GM12878 (cell line): Measurements from ENCODE around the gene YIF1A. TPM values are rescaled to one million over a fixed set of nuclear protein-coding genes. Genes with fewer than 3 reads are reported as not detected.

ENCODE experiments used
- ATAC-seq: fragments of 200-7000 bp; cut with Tn5 transposase; 3 replicates; pipeline ENCODE4 v1.9.1; 2020; ENCODE audit warnings: mild to moderate bottlenecking, moderate library complexity
- BruUV-seq: library from RNA; stranded (reverse); fragments of 400-500 nt; replicated peaks from 2 replicates; lab custom pipeline; 2021; lab: Mats Ljungman, UMichigan
- CTCF ChIA-PET: fragments of 300-600 bp; sonication (Branson Sonifier 250); formaldehyde crosslinking; extraction: SDS; loops from one replicate; lab custom pipeline; 2021; ENCODE audit warnings: inconsistent platforms; lab: Yijun Ruan, JAX
- POLR2A ChIA-PET: fragments of 350-600 bp; formaldehyde crosslinking; extraction: SDS; loops from one replicate; lab custom pipeline; 2021; ENCODE audit warnings: inconsistent platforms; lab: Charles Lee
- RAD21 ChIA-PET: fragments of 300-600 bp; sonication (Branson Sonifier 250); formaldehyde crosslinking; loops from one replicate; lab custom pipeline; 2023; ENCODE audit warnings: antibody characterized with exemption; ENCODE audit not compliant: unreplicated experiment; lab: Charles Lee
- SMC1A ChIA-PET: fragments of 300-600 bp; sonication (Branson Sonifier 250); formaldehyde crosslinking; loops from one replicate; lab custom pipeline; 2023; ENCODE audit not compliant: unreplicated experiment, uncharacterized antibody; lab: Charles Lee
- DNase-seq: peaks from one replicate; pipeline ENCODE4 v3.0.0-alpha.2; 2011; ENCODE audit warnings: low read depth, low spot score
- FAIRE-seq: peaks from 3 replicates; lab custom pipeline; 2011; peaks lifted over from hg19 to GRCh38; lab: Jason Lieb, UNC
- H2AFZ ChIP-seq: 2 replicates; pipeline ENCODE4 v1.6.0; 2011; ENCODE audit warnings: low read depth, low read length, control low read depth; ENCODE audit not compliant: control insufficient read depth
- H3K27ac ChIP-seq: 2 replicates; pipeline ENCODE4 v1.5.1; 2011; ENCODE audit warnings: control low read depth; ENCODE audit not compliant: control insufficient read depth, insufficient read depth
- H3K27me3 ChIP-seq, 2 experiments: replicated peaks in 1 of 2; 2 replicates each; pipeline versions ENCODE4 v1.6.0 to v1.6.1; 2011; ENCODE audit warnings: low read length in 1 of 2; ENCODE audit not compliant: control insufficient read depth in 2 of 2, insufficient read depth in 2 of 2
- H3K36me3 ChIP-seq, 2 experiments: 2 replicates each; pipeline ENCODE4 v1.5.1; 2011; ENCODE audit warnings: low read length in 1 of 2; ENCODE audit not compliant: control insufficient read depth in 2 of 2, insufficient read depth in 2 of 2
- H3K4me1 ChIP-seq: 2 replicates; pipeline ENCODE4 v1.6.1; 2011; ENCODE audit warnings: mild to moderate bottlenecking, low read length, moderate library complexity, mixed read lengths; ENCODE audit not compliant: control insufficient read depth, insufficient read depth
- H3K4me2 ChIP-seq: 2 replicates; pipeline ENCODE4 v1.6.0; 2011; ENCODE audit warnings: control low read depth; ENCODE audit not compliant: control insufficient read depth, insufficient read depth
- H3K4me3 ChIP-seq: fragments of 200-600 bp; sonication (generic); 2 replicates; pipeline ENCODE4 v1.5.1; 2016
- H3K79me2 ChIP-seq: 2 replicates; pipeline ENCODE4 v1.6.0; 2011; ENCODE audit warnings: low read length; ENCODE audit not compliant: control insufficient read depth, insufficient read depth
- H3K9ac ChIP-seq: 2 replicates; pipeline ENCODE4 v1.8.0; 2011; ENCODE audit warnings: low read length, control low read depth, mixed read lengths; ENCODE audit not compliant: control insufficient read depth, insufficient read depth
- H3K9me3 ChIP-seq: replicated peaks from 3 replicates; pipeline ENCODE4 v1.5.1; 2011; ENCODE audit warnings: mild to moderate bottlenecking, low read length; ENCODE audit not compliant: control insufficient read depth, insufficient read depth
- H4K20me1 ChIP-seq: 2 replicates; pipeline ENCODE4 v1.6.0; 2011; ENCODE audit not compliant: control insufficient read depth, insufficient read depth
- BCLAF1 ChIP-seq: fragments of 450-650 bp; IDR thresholded peaks from 2 replicates; pipeline ENCODE4 v1.6.1; 2017; ENCODE audit warnings: antibody characterized with exemption, mild to moderate bottlenecking, moderate library complexity
- BMI1 ChIP-seq: fragments of 450-650 bp; IDR thresholded peaks from 2 replicates; pipeline ENCODE4 v1.6.1; 2016; ENCODE audit warnings: mild to moderate bottlenecking, moderate library complexity, borderline replicate concordance
- KLF5 ChIP-seq: fragments of 450-650 bp; IDR thresholded peaks from 2 replicates; pipeline ENCODE4 v1.6.1; 2014; ENCODE audit warnings: mild to moderate bottlenecking; ENCODE audit not compliant: partially characterized antibody
- POLR2AphosphoS5 ChIP-seq: IDR thresholded peaks from 2 replicates; pipeline ENCODE4 v1.6.1; 2011; ENCODE audit warnings: mild to moderate bottlenecking, low read length, inconsistent platforms
- RELA ChIP-seq: fragments of 450-650 bp; IDR thresholded peaks from 2 replicates; pipeline ENCODE4 v1.8.0; 2014; ENCODE audit warnings: borderline replicate concordance; ENCODE audit not compliant: partially characterized antibody
- ZNF384 ChIP-seq: IDR thresholded peaks from 2 replicates; pipeline ENCODE4 v1.6.1; 2012; ENCODE audit warnings: low read depth, mild to moderate bottlenecking, low read length, improper control_type of control experiment, borderline replicate concordance
- ZSCAN29 ChIP-seq: fragments of 450-650 bp; IDR thresholded peaks from 2 replicates; pipeline ENCODE4 v1.6.1; 2017; ENCODE audit warnings: mild to moderate bottlenecking, moderate library complexity
- WGBS: methylation state at CpG from one replicate; pipeline ENCODE4 v1.1.6; 2016; ENCODE audit warnings: low lambda C conversion rate; ENCODE audit not compliant: insufficient replicate concordance, insufficient coverage; ENCODE audit errors: missing lambda C conversion rate; 5-methylcytosine and 5-hydroxymethylcytosine counted together
- in situ Hi-C: fragments of 300-500 bp; cut with MboI; formaldehyde crosslinking; loops from 9 replicates; pipeline ENCODE4 v1.14.3; 2018; ENCODE audit warnings: mixed read lengths
- intact Hi-C: fragments of 100-400 bp; cut with micrococcal nuclease; formaldehyde crosslinking; loops from one replicate; pipeline ENCODE4 v1.14.2; 2022; ENCODE audit not compliant: unreplicated experiment
- polyA plus RNA-seq, 11 experiments: library from polyadenylated mRNA; depleted of rRNA in 4 of 11; unstranded in 6 of 11; stranded (reverse) in 5 of 11; fragments of >200 nt; fragmentation: Nextera tagmentation in 4 of 11; fragmentation: Illumina TruSeq in 1 of 11; extraction: Ambion mirVana in 4 of 11; extraction: Trizol in 1 of 11; gene quantifications; 1 replicate in 1 of 11; 2 replicates in 10 of 11; pipeline versions ENCODE4 v1.2.1 to v1.2.3, GENCODE V29; 2011 to 2016; ENCODE audit warnings: inconsistent platforms in 2 of 11, missing spikeins in 2 of 11, low read depth in 1 of 11
- total RNA-seq, 4 experiments: library from RNA; depleted of rRNA in 3 of 4; stranded (reverse); fragments of >200 nt in 3 of 4; fragmentation: Illumina TruSeq in 1 of 4; extraction: Trizol in 1 of 4; gene quantifications; 2 replicates each; pipeline versions ENCODE4 v1.2.1 to v1.2.3, GENCODE V29; 2013 to 2021

YIF1A gene
- total and polyA plus RNA-seq, 10 of the 15 experiments (the other 5 are each of a cell fraction or from before 2014, with no cell fraction given): 6.6 to 128 (median 71.7) TPM

GRCh38 chr11:66333896-66334604 is 45.1 kb upstream of the YIF1A start:
- no peaks in the 10 kb centered on the region for H3K79me2 ChIP-seq
- no peak overlapping the region for H3K9ac ChIP-seq
- WGBS: 75% methylated on average over 27 of the region's 29 CpGs
- peaks cover 0 to 6% of the 10 kb centered on the region in 2 experiments; a peak in 3 of 4 replicates for H3K36me3 ChIP-seq
- DNase-seq: no peak
- TF ChIP-seq ZSCAN29: no peak
- TF ChIP-seq ZNF384: no peak
- TF ChIP-seq KLF5: no peak
- H2AFZ ChIP-seq: no peak overlapping the region
- H3K27ac ChIP-seq: no peak overlapping the region
- peaks cover 21% of the 10 kb centered on the region for H3K4me1 ChIP-seq
- BruUV-seq: no TSS peak
- no peak overlapping the region for H3K4me3 ChIP-seq
- intact Hi-C loops (no loop called here), in situ Hi-C loops (no loop called here)
- ChIA-PET POLR2A (interaction anchor here (0.8 to 2.3 kb wide), 2 partner anchors 11 to 45 kb away, joined by 3 to 16 read pairs; partner anchors contain the start of genes BRMS1 and YIF1A), SMC1A (interaction anchor here (1.6 kb wide), 1 partner anchor 52 kb away, joined by 5 read pairs; no protein-coding TSS in a partner anchor), RAD21 (interaction anchor here (1.7 to 3.6 kb wide), 2 partner anchors 22 to 52 kb away, joined by 8 to 49 read pairs; no protein-coding TSS in a partner anchor), CTCF (interaction anchor here (1.3 to 5.7 kb wide), 4 partner anchors 22 to 52 kb away, joined by 3 to 96 read pairs (median 28); no protein-coding TSS in a partner anchor)
- H3K4me2 ChIP-seq: no peak overlapping the region
- no peaks in the 10 kb centered on the region for H4K20me1 ChIP-seq
- no peaks in the 10 kb centered on the region for H3K27me3 ChIP-seq
- H3K9me3 ChIP-seq: no peaks in the 10 kb centered on the region
- FAIRE-seq: no peak
- no peak for ATAC-seq

- peaks cover 0 to 6% of the 10 kb centered on the region in 2 experiments; a peak in 2 of 4 replicates for H3K36me3 ChIP-seq
- H3K4me3 ChIP-seq: no peak overlapping the region
- no peak overlapping the region for H2AFZ ChIP-seq
- RAD21 ChIA-PET: interaction anchor here (3.6 kb wide), 1 partner anchor 21 kb away, joined by 49 read pairs; no protein-coding TSS in a partner anchor
- POLR2A ChIA-PET: interaction anchor here (0.8 kb wide), 1 partner anchor 44 kb away, joined by 3 read pairs; the partner anchor contains the start of gene YIF1A
- SMC1A ChIA-PET: no interaction called here
- H3K4me1 ChIP-seq: peaks cover 27% of the 10 kb centered on the region
- 56% methylated on average over 19 of the region's 19 CpGs for WGBS
- H3K27ac ChIP-seq: no peak overlapping the region
- H3K79me2 ChIP-seq: no peaks in the 10 kb centered on the region
- no TSS peak for BruUV-seq
- H3K9me3 ChIP-seq: no peaks in the 10 kb centered on the region
- H4K20me1 ChIP-seq: no peaks in the 10 kb centered on the region
- DNase-seq (no peak), FAIRE-seq (no peak), ATAC-seq (no peak)
- CTCF ChIA-PET: interaction anchor here (2.8 to 5.7 kb wide), 2 partner anchors 22 to 53 kb away, joined by 6 to 96 read pairs; no protein-coding TSS in a partner anchor
- in situ Hi-C loops: no loop called here
- H3K9ac ChIP-seq: no peak overlapping the region
- no peak overlapping the region for H3K4me2 ChIP-seq
- no peaks in the 10 kb centered on the region for H3K27me3 ChIP-seq
- no peak for TF ChIP-seq BCLAF1
- no peak for TF ChIP-seq POLR2AphosphoS5
- no peak for TF ChIP-seq RELA
- no peak for TF ChIP-seq BMI1
- intact Hi-C loops: no loop called here
Measured at GRCh38 chr11:66333220-66333877, 44.4 kb upstream of the YIF1A start.
